G401.6 (cell line): ENCODE measurements around the gene AMZ1.

ENCODE experiments used
- FAIRE-seq: peaks from 2 replicates; lab custom pipeline; 2012; peaks lifted over from hg19 to GRCh38; lab: Jason Lieb, UNC

The AMZ1 gene

GRCh38 chr7:2687881-2688318 lies at the start of gene AMZ1:
TSS of gene AMZ1 (plus strand) at chr7:2688202. CDS start at chr7:2700452, 12,250 bp downstream.
- FAIRE-seq: no peak

- no peak for FAIRE-seq
Observed at GRCh38 chr7:2638224-2638991, 49.6 kb upstream of the AMZ1 start.

GRCh38 chr7:2639181-2639681 lies 48.8 kb upstream of the AMZ1 start:
- FAIRE-seq: no peak

GRCh38 chr7:2639695-2640481 lies 48.1 kb upstream of the AMZ1 start:
- no peak for FAIRE-seq

GRCh38 chr7:2640482-2640830 lies 47.5 kb upstream of the AMZ1 start:
- FAIRE-seq: no peak

- no peak for FAIRE-seq
Observed at GRCh38 chr7:2640846-2641316, 47.1 kb upstream of the AMZ1 start.

- peak; percentile 44 for FAIRE-seq
Observed at GRCh38 chr7:2641406-2642393, 46.3 kb upstream of the AMZ1 start.

GRCh38 chr7:2643386-2644219 lies 44.4 kb upstream of the AMZ1 start:
- FAIRE-seq: peak; percentile 50

- no peak for FAIRE-seq
Observed at GRCh38 chr7:2644220-2644561, 43.8 kb upstream of the AMZ1 start.

GRCh38 chr7:2644562-2645273 lies 43.3 kb upstream of the AMZ1 start:
- no peak for FAIRE-seq

GRCh38 chr7:2645274-2645868 lies 42.6 kb upstream of the AMZ1 start:
- no peak for FAIRE-seq

GRCh38 chr7:2646336-2646679 lies 41.7 kb upstream of the AMZ1 start:
- FAIRE-seq: no peak

GRCh38 chr7:2646680-2647571 lies 41.1 kb upstream of the AMZ1 start:
- no peak for FAIRE-seq

GRCh38 chr7:2647594-2648172 lies 40.3 kb upstream of the AMZ1 start:
- FAIRE-seq: no peak

- no peak for FAIRE-seq
Observed at GRCh38 chr7:2649139-2649838, 38.7 kb upstream of the AMZ1 start.

- FAIRE-seq: no peak
Observed at GRCh38 chr7:2649991-2650390, 38.0 kb upstream of the AMZ1 start.

- no peak for FAIRE-seq
Observed at GRCh38 chr7:2650451-2650850, 37.6 kb upstream of the AMZ1 start.

- peak; percentile 81 for FAIRE-seq
Observed at GRCh38 chr7:2651336-2651735, 36.7 kb upstream of the AMZ1 start.
